Neutrophil (primary cell): Measurements from ENCODE around the gene IL20RB.

ENCODE experiments used
- H3K27ac ChIP-seq: fragments of 200-600 bp; sonication (generic); 2 replicates; pipeline ENCODE4 v1.5.1; 2016; ENCODE audit warnings: mild to moderate bottlenecking, moderate library complexity
- H3K27me3 ChIP-seq: fragments of 200-600 bp; sonication (generic); 2 replicates; pipeline ENCODE4 v1.6.0; 2016; ENCODE audit warnings: mild to moderate bottlenecking
- H3K36me3 ChIP-seq: fragments of 200-600 bp; sonication (generic); 2 replicates; pipeline ENCODE4 v1.5.1; 2017
- H3K4me1 ChIP-seq, 2 experiments: fragments of 200-600 bp in 1 of 2; sonication (generic) in 1 of 2; 1 replicate in 1 of 2; 2 replicates in 1 of 2; pipeline versions ENCODE4 v1.5.1 to v1.6.1; 2013 to 2016; ENCODE audit warnings: low read depth in 1 of 2, low read length in 1 of 2, mild to moderate bottlenecking in 1 of 2, moderate library complexity in 1 of 2; ENCODE audit not compliant: control insufficient read depth in 1 of 2, insufficient read depth in 1 of 2
- H3K4me3 ChIP-seq, 2 experiments: fragments of 200-600 bp in 1 of 2; sonication (generic) in 1 of 2; 1 replicate in 1 of 2; 2 replicates in 1 of 2; pipeline ENCODE4 v1.5.1; 2013 to 2016; ENCODE audit warnings: low read depth in 1 of 2, low read length in 1 of 2, mild to moderate bottlenecking in 1 of 2, moderate library complexity in 1 of 2
- H3K9me3 ChIP-seq: fragments of 200-600 bp; sonication (generic); 2 replicates; pipeline ENCODE4 v1.5.1; 2016
- CTCF ChIP-seq: fragments of 200-600 bp; sonication (generic); IDR thresholded peaks from 2 replicates; pipeline ENCODE4 v1.5.1; 2016; ENCODE audit warnings: antibody characterized with exemption

Gene IL20RB

GRCh38 chr3:136929977-136930670 lies 27.7 kb upstream of the IL20RB start:
- H3K36me3 ChIP-seq, result peaks cover 9% of the 10 kb centered on the region
- TF ChIP-seq CTCF, result no peak
- H3K27me3 ChIP-seq, result no peaks in the 10 kb centered on the region
- H3K9me3 ChIP-seq, result no peaks in the 10 kb centered on the region
- H3K27ac ChIP-seq, result no peak overlapping the region
- H3K4me3 ChIP-seq, result no peak overlapping the region
- H3K4me1 ChIP-seq, result peaks cover 4 to 8% of the 10 kb centered on the region in 2 experiments

- Histone ChIP-seq H3K9me3 (no peaks in the 10 kb centered on the region), H3K36me3 (peaks cover 9% of the 10 kb centered on the region), H3K27ac (no peak overlapping the region), H3K4me1 (peaks cover 0 to 4% of the 10 kb centered on the region in 2 experiments), H3K4me3 (no peak overlapping the region), H3K27me3 (no peaks in the 10 kb centered on the region)
- no peak for TF ChIP-seq CTCF
These were observed 26.2 kb upstream of the IL20RB start for GRCh38 chr3:136931606-136932005.

- no peak overlapping the region for H3K4me3 ChIP-seq
- no peaks in the 10 kb centered on the region for H3K9me3 ChIP-seq
- H3K36me3 ChIP-seq, result peaks cover 9% of the 10 kb centered on the region
- H3K27me3 ChIP-seq, result no peaks in the 10 kb centered on the region
- peaks cover 0 to 4% of the 10 kb centered on the region in 2 experiments for H3K4me1 ChIP-seq
- no peak for TF ChIP-seq CTCF
- no peak overlapping the region for H3K27ac ChIP-seq
These were observed 25.3 kb upstream of the IL20RB start for GRCh38 chr3:136932523-136932922.

- Histone ChIP-seq H3K4me1 (peaks cover 5 to 8% of the 10 kb centered on the region in 2 experiments), H3K9me3 (no peaks in the 10 kb centered on the region), H3K27me3 (no peaks in the 10 kb centered on the region), H3K36me3 (peaks cover 8% of the 10 kb centered on the region), H3K4me3 (no peak overlapping the region), H3K27ac (no peak overlapping the region)
- no peak for TF ChIP-seq CTCF
These were observed 24.6 kb upstream of the IL20RB start for GRCh38 chr3:136932978-136933772.

GRCh38 chr3:136937175-136937574 lies 20.6 kb upstream of the IL20RB start:
- no peak overlapping the region for H3K27ac ChIP-seq
- no peak overlapping the region for H3K4me3 ChIP-seq
- peaks cover 5% of the 10 kb centered on the region for H3K36me3 ChIP-seq
- H3K27me3 ChIP-seq, result no peaks in the 10 kb centered on the region
- peaks cover 10 to 12% of the 10 kb centered on the region in 2 experiments for H3K4me1 ChIP-seq
- no peak for TF ChIP-seq CTCF
- no peaks in the 10 kb centered on the region for H3K9me3 ChIP-seq
